HG03460 (cell line): ENCODE results near the gene WASL.

Experiments used
- ATAC-seq: cut with Tn5 transposase; IDR thresholded peaks from one replicate; pipeline ENCODE4 v1.9.1; 2021; ENCODE audit not compliant: unreplicated experiment

The WASL gene

DNA sequence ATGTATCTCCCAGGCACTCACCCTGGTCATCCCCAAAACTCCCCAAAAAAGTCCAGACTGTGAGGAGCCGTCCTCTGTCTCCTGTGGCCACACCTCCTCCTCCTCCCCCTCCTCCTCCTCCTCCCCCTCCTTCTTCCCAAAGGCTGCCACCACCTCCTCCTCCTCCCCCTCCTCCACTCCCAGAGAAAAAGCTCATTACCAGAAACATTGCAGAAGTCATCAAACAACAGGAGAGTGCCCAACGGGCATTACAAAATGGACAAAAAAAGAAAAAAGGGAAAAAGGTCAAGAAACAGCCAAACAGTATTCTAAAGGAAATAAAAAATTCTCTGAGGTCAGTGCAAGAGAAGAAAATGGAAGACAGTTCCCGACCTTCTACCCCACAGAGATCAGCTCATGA, 86.0 kb downstream of the WASL start:
- no peak for ATAC-seq

DNA sequence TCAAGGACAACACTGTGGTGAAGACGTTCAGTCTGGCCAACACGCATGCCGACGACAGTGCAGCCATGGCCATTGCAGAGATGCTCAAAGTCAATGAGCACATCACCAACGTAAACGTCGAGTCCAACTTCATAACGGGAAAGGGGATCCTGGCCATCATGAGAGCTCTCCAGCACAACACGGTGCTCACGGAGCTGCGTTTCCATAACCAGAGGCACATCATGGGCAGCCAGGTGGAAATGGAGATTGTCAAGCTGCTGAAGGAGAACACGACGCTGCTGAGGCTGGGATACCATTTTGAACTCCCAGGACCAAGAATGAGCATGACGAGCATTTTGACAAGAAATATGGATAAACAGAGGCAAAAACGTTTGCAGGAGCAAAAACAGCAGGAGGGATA, 86.5 kb downstream of the WASL start:
- ATAC-seq = no peak

DNA sequence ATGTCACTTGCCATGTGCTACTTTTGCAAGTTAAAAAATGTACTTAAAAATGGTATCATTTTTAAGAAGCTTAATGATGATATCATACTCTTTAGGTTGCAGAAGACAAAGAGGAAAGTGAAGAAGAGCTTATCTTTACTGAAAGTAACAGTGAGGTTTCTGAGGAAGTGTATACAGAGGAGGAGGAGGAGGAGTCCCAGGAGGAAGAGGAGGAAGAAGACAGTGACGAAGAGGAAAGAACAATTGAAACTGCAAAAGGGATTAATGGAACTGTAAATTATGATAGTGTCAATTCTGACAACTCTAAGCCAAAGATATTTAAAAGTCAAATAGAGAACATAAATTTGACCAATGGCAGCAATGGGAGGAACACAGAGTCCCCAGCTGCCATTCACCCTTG, 87.0 kb downstream of the WASL start:
- ATAC-seq = no peak

DNA sequence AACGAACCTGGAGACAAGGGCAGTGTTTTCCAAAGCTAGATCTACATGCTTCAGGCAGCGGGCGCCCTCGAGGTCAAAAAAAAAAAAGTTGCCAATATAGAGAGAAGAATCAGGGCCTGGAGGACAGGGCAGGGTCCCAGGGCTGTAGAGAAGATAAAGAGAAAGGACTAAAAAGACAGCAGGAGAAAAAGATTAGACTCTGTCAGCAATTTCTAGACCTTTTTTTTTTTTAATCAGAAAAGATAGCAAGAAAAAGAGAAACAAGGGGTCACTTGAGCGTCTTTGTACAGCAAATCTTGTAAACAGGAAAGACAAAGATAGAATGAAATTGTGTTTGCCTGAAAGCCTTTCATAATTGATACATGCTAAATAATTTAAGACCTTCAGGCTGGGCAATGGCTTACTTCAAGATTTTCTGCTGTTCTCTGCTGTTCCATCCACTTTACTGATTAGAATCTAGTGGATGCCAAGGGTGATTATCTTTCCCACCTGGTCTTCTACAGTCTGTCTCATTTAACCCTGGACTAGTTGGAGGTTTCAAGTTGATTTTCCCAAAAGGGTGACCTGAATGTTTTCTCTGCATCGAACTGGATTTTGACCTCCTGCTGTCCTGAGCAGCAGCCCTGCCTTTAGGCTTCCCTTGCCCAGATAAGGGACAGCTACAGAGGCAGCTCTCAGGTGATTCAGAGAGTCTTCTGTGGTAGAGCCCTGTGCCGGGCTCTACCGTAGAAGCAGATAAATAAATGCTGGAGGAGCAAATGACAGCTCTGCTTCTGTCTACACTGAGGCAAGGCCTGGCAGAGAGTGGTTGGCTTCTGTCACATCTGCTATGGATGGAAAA, 88.1 kb downstream of the WASL start:
- ATAC-seq = no peak

DNA sequence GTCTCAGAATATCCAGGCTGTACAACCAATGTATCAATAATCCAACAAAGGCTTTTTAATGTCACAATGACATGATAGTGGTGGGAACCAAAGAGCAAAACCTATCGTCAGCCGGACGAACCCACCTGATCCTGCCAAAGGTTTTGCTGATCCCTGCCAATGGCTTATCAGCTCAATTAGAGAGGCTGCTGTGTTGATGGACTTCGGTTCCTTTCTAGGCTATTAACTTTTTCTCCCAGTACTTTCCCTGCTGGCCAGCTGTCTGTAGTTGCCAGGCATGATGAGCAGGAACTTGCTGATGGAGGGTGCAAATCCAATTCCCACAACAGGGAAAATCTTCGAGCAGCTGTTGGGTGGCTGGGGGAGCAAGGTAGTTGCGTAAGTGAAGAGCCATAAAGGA, 90.8 kb downstream of the WASL start:
- no peak for ATAC-seq

DNA sequence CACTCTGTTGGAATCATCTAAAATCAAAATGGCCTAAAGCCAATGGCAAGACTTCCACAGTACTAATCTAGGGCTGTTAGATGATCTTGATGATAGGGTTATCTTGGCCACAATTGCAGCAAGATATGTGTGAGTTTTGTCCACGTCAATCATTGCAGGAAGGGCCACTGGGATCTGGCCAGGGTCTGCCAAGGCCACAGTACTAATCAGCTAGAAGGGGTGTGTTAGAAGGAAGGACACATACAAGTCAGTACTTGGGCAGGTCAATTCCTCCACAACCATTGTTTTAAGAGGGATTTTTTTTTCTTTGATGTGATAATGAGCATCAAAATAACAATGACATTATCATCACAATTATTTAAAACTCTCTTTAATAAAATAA, 91.5 kb downstream of the WASL start:
- ATAC-seq = no peak

DNA sequence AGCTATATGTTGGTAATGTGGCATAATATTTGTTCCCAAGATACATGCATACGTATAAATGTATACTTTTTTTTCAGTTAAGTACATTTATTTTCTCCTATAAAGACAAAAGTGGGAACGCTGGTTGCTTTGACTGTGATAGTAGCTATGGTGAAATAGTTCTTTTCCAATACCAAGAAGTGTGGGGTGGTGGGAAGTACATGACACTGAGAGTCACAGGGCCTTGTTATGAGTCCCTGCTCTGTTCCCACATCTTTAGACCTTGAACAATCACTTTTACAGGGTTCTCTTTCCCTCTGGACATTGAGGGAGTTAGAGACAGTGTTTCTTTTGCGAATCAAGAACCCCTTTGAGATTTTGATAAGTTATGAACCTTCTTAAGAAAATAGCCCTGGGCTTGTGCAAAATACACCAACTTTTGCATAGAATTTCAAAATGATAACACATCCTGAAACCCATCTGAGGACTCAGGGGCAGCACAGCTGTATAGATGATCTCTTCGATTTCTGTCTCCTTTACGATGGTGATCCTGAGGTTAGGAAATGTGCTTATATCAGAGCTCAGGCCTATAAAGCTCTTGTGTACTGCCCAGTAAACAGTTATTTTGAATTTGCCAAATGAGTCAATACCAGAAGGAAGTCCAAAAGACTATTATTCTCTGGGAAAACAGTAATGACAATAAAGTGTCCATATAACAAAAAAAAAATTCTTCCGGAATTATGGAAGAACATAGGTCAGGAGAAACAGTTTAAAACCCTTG, 92.1 kb downstream of the WASL start:
- ATAC-seq = no peak

DNA sequence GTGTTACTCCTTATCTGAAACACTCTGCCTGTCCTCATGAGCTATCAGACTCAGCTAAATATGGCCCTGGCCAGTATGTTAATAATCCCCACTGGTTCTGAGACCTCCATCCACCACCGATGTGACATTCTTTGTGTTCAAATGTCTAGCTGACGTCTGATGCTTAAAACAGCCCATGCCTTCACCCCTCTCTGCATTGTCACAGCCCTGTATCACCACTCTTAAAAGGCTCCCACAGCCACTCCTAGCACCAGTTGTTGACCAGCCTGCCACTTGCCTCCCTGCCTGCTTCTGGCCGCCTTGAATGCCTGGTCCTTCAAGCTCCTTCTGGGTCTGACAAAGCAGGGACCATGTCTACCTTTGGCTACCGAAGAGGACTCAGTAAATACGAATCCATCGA, 93.2 kb downstream of the WASL start, which contains the start of gene LMOD2:
Gene LMOD2 (plus strand): TSS at position 253 of the 400 bp plus-strand sequence. CDS start 98 bp downstream, at position 351.
- no peak for ATAC-seq

DNA sequence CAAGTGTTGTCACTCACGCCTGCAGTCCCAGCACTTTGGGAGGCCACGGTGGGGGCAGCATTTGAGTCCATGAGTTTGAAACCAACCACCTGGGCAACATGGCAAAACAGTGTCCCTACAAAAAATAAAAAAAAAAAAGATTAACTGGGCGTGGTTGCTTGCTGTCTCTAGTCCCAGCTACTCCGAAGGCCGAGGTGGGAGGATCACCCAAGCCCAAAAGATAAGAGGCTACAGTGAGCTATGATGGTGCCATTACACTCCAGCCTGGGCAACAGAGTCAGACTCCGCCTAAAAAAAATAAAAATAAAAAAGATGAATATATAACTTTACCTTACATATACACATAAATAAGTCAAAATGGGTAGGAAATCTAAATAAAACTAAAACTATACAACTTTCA, 95.6 kb downstream of the WASL start:
- ATAC-seq = no peak

DNA sequence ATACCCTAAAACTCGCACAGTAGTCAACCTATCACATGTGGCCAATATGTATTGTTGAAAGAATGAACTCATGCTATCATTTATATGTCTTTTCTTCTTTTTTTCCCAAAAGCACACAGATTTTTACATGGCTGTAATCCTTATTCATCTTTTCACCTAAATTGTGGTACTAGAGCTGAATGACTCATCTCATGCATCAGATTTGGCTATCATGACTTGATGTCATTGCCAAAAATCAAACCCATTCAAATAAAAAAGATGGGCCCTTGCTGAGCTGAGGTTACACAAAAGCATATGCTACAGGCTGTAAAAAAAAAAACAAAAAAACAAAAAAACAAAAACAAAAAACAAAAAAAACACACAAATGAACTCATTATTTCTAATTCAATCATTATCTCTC, 96.4 kb downstream of the WASL start:
- ATAC-seq = no peak

DNA sequence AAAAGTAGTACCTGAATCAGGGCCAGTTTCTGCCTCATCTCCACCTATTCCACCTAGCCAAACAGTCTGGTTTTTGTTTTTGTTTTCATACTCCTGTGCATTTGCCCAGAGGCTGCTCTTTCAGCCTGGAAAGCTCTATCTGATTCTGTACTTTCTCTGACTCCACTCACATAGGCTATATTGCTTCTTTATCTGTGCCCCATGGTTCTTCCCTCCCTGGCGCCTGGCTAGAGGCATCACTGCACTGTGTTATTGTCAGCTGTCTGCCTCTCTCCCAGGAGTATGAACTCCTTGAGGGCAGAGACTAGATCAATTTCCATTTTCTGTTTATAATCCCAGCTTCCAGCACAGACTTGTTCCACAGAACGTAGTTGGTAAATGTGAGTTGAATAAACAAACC, 98.2 kb downstream of the WASL start:
- ATAC-seq = no peak

DNA sequence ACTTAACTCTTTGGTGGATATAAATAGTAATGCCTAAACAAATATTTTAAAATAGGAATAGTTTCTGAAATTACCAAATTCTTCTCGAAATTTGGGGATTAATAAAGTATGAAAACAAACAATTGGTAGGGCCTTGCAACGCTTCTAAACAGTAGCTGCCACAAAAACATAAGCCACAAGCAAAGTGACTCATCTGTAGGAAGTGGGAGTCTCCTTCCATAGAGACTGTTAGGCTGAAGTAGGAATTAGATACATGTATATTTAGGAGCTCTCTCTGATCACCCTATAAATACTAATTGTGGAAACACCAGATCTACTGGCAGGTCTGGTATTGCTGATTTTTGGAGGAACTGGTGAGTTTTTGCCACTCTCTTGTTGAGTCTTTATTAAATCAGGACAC, 98.8 kb downstream of the WASL start:
- no peak for ATAC-seq

DNA sequence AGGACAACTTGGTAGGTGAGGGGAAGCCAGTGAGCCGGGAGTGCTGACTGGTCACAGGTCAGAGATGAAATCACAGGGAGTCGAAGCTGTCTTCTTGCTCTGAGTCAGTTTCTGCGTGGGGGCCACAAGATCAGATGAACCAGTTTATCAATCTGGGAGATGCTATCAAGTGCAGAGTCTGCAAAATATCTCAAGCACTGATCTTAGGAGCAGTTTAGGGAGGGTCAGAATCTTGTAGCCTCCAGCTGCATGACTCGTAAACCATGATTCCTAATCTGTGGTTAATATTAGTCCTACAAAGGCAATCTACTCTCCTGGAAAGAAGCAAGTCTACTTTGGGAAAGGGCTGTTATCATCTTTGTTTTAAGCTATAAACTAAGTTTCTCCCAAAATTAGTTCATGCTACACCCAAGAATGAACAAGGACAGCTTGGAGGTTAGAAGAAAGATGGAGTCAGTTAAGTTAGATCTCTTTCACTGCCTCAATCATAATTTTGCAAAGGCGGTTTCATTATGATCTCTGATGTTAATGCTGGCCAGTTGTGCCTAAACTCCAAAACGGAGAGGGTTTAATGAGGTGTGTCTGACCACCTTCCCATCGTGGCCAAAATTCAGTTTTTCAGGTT, 101.6 kb downstream of the WASL start:
- no peak for ATAC-seq

DNA sequence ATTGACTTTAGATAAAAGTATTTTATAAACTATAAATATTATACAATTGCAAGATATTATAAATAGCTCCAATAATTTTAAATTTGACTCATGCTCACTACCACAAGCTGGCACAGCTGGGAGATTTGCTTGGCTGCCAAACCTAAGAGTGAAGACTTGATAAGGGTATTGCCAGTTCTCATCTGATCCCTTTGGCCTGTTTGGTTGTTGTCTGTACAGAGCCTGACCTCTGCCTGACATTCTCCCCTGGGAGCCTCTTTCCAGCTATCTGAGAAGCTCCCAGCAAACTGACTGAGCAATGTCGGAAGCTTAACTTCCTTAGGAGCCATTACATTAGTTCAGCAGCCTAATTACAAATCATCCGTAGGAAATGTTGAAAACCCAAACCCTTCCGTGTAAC, 103.3 kb downstream of the WASL start:
- ATAC-seq = no peak

DNA sequence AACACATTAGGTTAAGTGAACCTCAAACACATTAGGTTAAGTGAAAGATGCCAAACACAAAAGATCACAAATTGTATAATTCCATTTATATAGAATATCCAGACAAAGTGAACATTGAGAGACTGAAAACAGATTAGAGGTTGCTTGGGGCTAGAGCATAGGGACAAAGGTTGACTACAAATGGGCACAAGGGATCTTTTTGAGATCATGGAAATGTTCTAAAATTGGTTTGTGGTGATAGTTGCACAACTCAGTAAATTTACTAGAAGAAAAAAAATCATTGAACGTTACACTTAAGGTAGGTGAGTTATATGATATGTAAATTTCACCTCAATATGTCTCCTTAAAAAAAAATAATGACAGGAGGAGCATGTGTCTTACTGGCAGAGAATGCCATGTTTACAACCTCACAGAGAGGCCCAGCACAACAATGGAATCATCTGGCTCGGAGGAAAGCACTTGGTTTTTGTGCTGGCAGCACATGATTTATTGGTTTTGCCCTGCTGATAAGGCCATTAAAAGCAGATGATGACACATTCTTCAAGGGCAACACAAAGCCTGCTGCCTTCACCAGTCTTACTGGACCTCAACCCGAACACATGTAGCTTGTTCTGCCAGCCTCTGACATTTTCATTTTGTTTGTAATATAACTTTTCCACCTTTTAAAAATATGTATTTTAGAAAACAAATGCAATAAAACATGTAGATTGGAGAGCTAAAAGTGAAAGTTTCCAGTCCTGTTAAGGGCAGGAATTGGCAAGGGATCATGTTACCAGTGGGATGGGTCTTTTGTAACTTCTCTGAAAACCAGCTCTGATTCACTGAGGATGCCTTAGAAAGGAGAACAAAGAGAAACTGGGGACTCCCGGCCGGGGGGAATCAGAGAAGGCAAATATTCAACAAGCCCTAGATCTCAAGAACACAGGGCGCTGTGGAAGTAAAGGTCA, 105.0 kb downstream of the WASL start:
- no peak for ATAC-seq

DNA sequence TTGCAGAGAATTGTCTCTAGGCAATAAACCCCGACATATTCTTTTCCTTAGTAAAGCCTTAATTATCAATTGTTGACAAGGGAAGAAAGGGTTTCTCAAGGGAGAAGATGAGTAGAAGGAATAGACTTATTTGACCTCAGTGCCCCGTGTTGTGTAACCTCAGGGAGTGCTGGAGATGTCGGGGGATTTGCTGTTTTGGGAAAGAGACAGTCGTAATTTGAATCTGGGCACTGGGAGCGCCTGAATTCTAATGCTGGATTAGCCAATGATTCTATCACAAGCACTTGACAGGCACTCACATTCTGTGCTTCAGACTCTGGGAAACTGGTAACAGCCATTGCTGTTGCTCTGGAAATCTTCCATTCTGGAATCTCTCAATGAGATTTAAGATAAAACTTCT, 106.9 kb downstream of the WASL start:
- no peak for ATAC-seq

DNA sequence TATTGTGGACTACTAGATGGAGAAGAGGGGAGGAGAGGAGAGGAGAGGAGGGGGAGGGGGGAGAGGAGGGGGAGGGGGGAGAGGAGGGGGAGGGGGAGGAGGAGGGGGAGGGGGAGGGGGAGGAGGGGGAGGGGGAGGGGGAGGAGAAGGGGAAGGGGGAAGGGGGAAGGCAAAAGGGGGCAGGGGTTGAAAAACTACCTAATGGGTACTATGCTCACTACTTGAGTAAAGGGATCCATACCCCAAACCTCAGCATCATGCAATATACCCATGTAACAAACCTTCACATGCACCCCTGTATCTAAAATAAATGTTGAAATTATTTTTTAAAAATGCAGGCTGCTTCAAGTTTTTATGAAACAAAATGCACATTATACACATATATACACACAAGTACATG, 108.2 kb downstream of the WASL start:
- ATAC-seq = no peak

DNA sequence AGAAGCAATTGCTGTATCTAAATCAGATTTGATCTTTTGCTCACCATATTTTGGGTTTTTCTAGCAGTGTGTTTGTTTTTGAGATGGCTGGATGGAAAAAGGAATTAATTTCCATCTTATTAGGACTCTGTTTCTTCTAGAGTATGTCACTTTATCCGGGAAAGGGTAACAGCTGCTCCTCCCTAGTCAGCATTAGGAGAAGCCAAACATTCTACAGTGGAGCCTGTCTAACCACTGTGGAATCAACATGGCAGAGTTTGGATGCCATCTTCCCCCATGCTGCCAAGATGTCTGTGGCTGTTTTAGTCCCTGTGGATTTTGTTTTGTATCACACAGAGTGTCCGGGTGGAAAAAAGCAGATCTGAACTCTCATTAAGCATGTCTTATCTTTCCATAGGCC, 109.2 kb downstream of the WASL start:
- no peak for ATAC-seq

DNA sequence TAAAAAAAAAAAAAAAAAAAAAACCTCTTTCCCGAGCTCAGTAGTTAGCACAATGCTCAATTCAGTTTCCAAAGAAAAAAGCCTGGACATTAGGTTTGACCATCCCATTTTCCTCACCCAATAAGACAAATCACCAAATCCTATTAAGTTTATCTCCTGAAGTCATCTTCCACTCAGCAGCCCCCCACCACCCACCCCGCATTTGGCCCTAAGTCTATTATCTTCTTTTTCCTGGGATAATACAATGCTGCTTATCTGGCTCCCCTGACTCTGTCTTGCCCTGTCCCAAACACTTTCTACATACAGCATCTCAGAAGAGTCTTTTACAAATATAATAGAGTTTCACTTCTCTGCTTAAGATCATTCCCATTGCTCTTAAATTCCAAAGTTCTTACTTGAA, 110.9 kb downstream of the WASL start:
- no peak for ATAC-seq

DNA sequence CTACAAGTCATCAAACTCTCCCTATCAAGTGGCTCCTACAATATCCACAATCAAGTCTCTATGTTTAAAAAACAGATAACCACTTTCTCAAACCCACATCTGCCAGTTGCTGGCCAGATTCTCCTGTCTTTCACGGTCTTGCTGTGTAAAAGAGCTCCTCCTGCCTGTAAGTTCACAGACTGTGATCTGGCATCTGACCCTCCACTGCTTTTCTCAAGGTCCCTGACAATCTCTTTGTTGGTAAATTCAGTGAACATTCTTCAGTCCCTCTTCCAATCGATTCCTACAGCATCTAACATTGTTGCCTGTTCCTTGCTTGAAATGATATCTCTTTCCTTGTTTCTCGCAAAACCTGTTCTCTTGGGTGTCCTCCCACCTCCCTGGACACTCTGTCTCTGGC, 111.6 kb downstream of the WASL start:
- no peak for ATAC-seq
